AG04449 (cell line): ENCODE measurements around the gene FHL3.

Source experiments
- CTCF ChIA-PET: fragments of 350-600 bp; formaldehyde crosslinking; extraction: SDS; loops from one replicate; lab custom pipeline; 2021; ENCODE audit warnings: antibody characterized with exemption; lab: Yijun Ruan, JAX
- POLR2A ChIA-PET: fragments of 400-600, 350-600 bp; formaldehyde crosslinking; extraction: SDS; loops from one replicate; lab custom pipeline; 2020; ENCODE audit warnings: antibody characterized with exemption, inconsistent platforms; lab: Yijun Ruan, JAX
- DNase-seq: peaks from one replicate; pipeline ENCODE4 v3.0.0-alpha.2; 2010; ENCODE audit warnings: low read depth, low spot score
- H3K4me3 ChIP-seq: 2 replicates; pipeline ENCODE4 v1.5.1; 2011; ENCODE audit warnings: low read depth, mild to moderate bottlenecking, control low read depth, low read length
- TF ChIP-seq, protein P1 (sequence below): IDR thresholded peaks from one replicate; pipeline ENCODE4 v1.5.1; 2011; ENCODE audit warnings: mild to moderate bottlenecking, moderate library complexity, low read length, control low read depth, inconsistent platforms; ENCODE audit not compliant: insufficient read depth; ENCODE audit errors: missing control alignments

Gene FHL3

GRCh38 chr1:38028671-38029070, 23.4 kb upstream of the FHL3 start:
- TF ChIP-seq, protein P1, sequence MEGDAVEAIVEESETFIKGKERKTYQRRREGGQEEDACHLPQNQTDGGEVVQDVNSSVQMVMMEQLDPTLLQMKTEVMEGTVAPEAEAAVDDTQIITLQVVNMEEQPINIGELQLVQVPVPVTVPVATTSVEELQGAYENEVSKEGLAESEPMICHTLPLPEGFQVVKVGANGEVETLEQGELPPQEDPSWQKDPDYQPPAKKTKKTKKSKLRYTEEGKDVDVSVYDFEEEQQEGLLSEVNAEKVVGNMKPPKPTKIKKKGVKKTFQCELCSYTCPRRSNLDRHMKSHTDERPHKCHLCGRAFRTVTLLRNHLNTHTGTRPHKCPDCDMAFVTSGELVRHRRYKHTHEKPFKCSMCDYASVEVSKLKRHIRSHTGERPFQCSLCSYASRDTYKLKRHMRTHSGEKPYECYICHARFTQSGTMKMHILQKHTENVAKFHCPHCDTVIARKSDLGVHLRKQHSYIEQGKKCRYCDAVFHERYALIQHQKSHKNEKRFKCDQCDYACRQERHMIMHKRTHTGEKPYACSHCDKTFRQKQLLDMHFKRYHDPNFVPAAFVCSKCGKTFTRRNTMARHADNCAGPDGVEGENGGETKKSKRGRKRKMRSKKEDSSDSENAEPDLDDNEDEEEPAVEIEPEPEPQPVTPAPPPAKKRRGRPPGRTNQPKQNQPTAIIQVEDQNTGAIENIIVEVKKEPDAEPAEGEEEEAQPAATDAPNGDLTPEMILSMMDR = no peak
- ChIA-PET CTCF (interaction anchor here (0.9 to 20.1 kb wide), 12 partner anchors 9 to 807 kb away, joined by 3 to 398 read pairs (median 14); partner anchors contain the start of genes POU3F1, SF3A3 and UTP11), POLR2A (interaction anchor here (0.6 to 1.4 kb wide), 2 partner anchors 9 to 16 kb away, joined by 3 to 8 read pairs; partner anchors contain the start of gene UTP11)
- no peak overlapping the region for H3K4me3 ChIP-seq
- no peak for DNase-seq

- no peak for DNase-seq
- TF ChIP-seq, protein P1 = no peak
- POLR2A ChIA-PET = interaction anchor here (0.7 kb wide), 1 partner anchor 10 kb away, joined by 3 read pairs; no protein-coding TSS in a partner anchor
These were observed 22.8 kb upstream of the FHL3 start for GRCh38 chr1:38028105-38028591.

GRCh38 chr1:38027201-38028104, 22.1 kb upstream of the FHL3 start:
- TF ChIP-seq, protein P1 = no peak
- ChIA-PET CTCF (interaction anchor here (0.7 to 20.1 kb wide), 19 partner anchors 9 to 817 kb away, joined by 3 to 398 read pairs (median 5); partner anchors contain the start of genes POU3F1, SF3A3 and UTP11), POLR2A (interaction anchor here (0.7 kb wide), 1 partner anchor 11 kb away, joined by 3 read pairs; no protein-coding TSS in a partner anchor)
- DNase-seq = no peak
- no peak overlapping the region for H3K4me3 ChIP-seq

More at GRCh38 chr1:38028105-38028591, 22.8 kb upstream of the FHL3 start:
- no peak overlapping the region for H3K4me3 ChIP-seq
- CTCF ChIA-PET = interaction anchor here (0.9 to 20.1 kb wide), 12 partner anchors 9 to 807 kb away, joined by 3 to 398 read pairs (median 19); partner anchors contain the start of genes POU3F1, SF3A3 and UTP11

- no peak overlapping the region for H3K4me3 ChIP-seq
- DNase-seq = no peak
- ChIA-PET POLR2A (no interaction called here), CTCF (interaction anchor here (0.5 to 20.1 kb wide), 21 partner anchors 8 to 830 kb away, joined by 3 to 398 read pairs (median 5); partner anchors contain the start of genes SF3A3 and UTP11)
- TF ChIP-seq, protein P1 = peak; percentile 82
These were observed 21.4 kb upstream of the FHL3 start for GRCh38 chr1:38026592-38027200.

- ChIA-PET CTCF (interaction anchor here (1.0 to 20.1 kb wide), 13 partner anchors 7 to 831 kb away, joined by 3 to 398 read pairs (median 23); partner anchors contain the start of genes SF3A3 and UTP11), POLR2A (no interaction called here)
- no peak for DNase-seq
- H3K4me3 ChIP-seq = no peak overlapping the region
- TF ChIP-seq, protein P1 = no peak
These were observed 20.4 kb upstream of the FHL3 start for GRCh38 chr1:38025664-38026063.
